IMR-90 (cell line): Measurements from ENCODE around the gene TBP.

Experiments
- BHLHE40 ChIP-seq: fragments of 150-350 bp; IDR thresholded peaks from 2 replicates; pipeline ENCODE4 v1.6.1; 2016; ENCODE audit warnings: mild to moderate bottlenecking, low read depth, low read length
- CTCF ChIP-seq: conservative IDR thresholded peaks from 2 replicates; pipeline ENCODE4 v1.5.1; 2012; ENCODE audit warnings: mild to moderate bottlenecking, low read depth, low read length, improper control_type of control experiment
- POLR2A ChIP-seq: IDR thresholded peaks from 2 replicates; pipeline ENCODE4 v1.6.1; 2012; ENCODE audit warnings: mild to moderate bottlenecking, low read depth, low read length
- RAD21 ChIP-seq: IDR thresholded peaks from 2 replicates; pipeline ENCODE4 v1.6.1; 2012; ENCODE audit warnings: low read length, improper control_type of control experiment
- SMC3 ChIP-seq: fragments of 150-350 bp; IDR thresholded peaks from 2 replicates; pipeline ENCODE4 v1.6.1; 2016; ENCODE audit warnings: low read depth, mild to moderate bottlenecking, antibody characterized with exemption, low read length, moderate library complexity
- USF2 ChIP-seq: fragments of 150-350 bp; IDR thresholded peaks from 2 replicates; pipeline ENCODE4 v1.6.1; 2017; ENCODE audit warnings: mild to moderate bottlenecking, antibody characterized with exemption, low read length, low read depth

GRCh38 chr6:170535004-170535403 is 19.2 kb upstream of the TBP start:
- no peak for TF ChIP-seq CTCF
- no peak for TF ChIP-seq RAD21
- no peak for TF ChIP-seq POLR2A
- TF ChIP-seq SMC3, result no peak
- TF ChIP-seq USF2, result no peak
- no peak for TF ChIP-seq BHLHE40
